GM18499 (cell line): ENCODE data around the gene SCARF2.
"Not testable (repeated sequence)": the region's sequence is repeated elsewhere in the genome, so short reads cannot be mapped to it uniquely, and the experiment has no call there.

Experiments
- ATAC-seq: cut with Tn5 transposase; IDR thresholded peaks from one replicate; pipeline ENCODE4 v1.9.1; 2021; ENCODE audit warnings: moderate number of reproducible peaks; ENCODE audit not compliant: insufficient read depth, unreplicated experiment

SCARF2 gene

GRCh38 chr22:20415241-20415640 lies 22.4 kb downstream of the SCARF2 start:
- not testable (repeated sequence) for ATAC-seq

GRCh38 chr22:20414450-20414849 lies 23.2 kb downstream of the SCARF2 start:
- no peak for ATAC-seq

GRCh38 chr22:20414059-20414440 lies 23.6 kb downstream of the SCARF2 start:
- no peak for ATAC-seq

- ATAC-seq: no peak
Measured at GRCh38 chr22:20413217-20414058, 24.2 kb downstream of the SCARF2 start.

GRCh38 chr22:20412474-20413216 lies 25.0 kb downstream of the SCARF2 start:
- no peak for ATAC-seq

- not testable (repeated sequence) for ATAC-seq
Measured at GRCh38 chr22:20409385-20409784, 28.2 kb downstream of the SCARF2 start.

- ATAC-seq: no peak
Measured at GRCh38 chr22:20408891-20409290, 28.7 kb downstream of the SCARF2 start.

GRCh38 chr22:20407829-20408228 lies 29.8 kb downstream of the SCARF2 start:
- no peak for ATAC-seq

- ATAC-seq: no peak
Measured at GRCh38 chr22:20406686-20407408, 30.8 kb downstream of the SCARF2 start.

GRCh38 chr22:20405931-20406685 lies 31.5 kb downstream of the SCARF2 start:
- no peak for ATAC-seq

GRCh38 chr22:20405291-20405930 lies 32.2 kb downstream of the SCARF2 start:
- ATAC-seq: no peak

GRCh38 chr22:20404881-20405280 lies 32.7 kb downstream of the SCARF2 start:
- no peak for ATAC-seq

GRCh38 chr22:20403779-20404140 lies 33.9 kb downstream of the SCARF2 start:
- no peak for ATAC-seq

GRCh38 chr22:20402960-20403778 lies 34.5 kb downstream of the SCARF2 start:
- ATAC-seq: no peak

GRCh38 chr22:20401376-20402014 lies 36.1 kb downstream of the SCARF2 start:
- no peak for ATAC-seq

- no peak for ATAC-seq
Measured at GRCh38 chr22:20400606-20401375, 36.8 kb downstream of the SCARF2 start.

- no peak for ATAC-seq
Measured at GRCh38 chr22:20399866-20400605, 37.6 kb downstream of the SCARF2 start.
